ENCODE measurements around the gene PROC.
"Not testable (repeated sequence)": the region's sequence is repeated elsewhere in the genome, so short reads cannot be mapped to it uniquely, and the experiment has no call there.

The PROC gene

DNA sequence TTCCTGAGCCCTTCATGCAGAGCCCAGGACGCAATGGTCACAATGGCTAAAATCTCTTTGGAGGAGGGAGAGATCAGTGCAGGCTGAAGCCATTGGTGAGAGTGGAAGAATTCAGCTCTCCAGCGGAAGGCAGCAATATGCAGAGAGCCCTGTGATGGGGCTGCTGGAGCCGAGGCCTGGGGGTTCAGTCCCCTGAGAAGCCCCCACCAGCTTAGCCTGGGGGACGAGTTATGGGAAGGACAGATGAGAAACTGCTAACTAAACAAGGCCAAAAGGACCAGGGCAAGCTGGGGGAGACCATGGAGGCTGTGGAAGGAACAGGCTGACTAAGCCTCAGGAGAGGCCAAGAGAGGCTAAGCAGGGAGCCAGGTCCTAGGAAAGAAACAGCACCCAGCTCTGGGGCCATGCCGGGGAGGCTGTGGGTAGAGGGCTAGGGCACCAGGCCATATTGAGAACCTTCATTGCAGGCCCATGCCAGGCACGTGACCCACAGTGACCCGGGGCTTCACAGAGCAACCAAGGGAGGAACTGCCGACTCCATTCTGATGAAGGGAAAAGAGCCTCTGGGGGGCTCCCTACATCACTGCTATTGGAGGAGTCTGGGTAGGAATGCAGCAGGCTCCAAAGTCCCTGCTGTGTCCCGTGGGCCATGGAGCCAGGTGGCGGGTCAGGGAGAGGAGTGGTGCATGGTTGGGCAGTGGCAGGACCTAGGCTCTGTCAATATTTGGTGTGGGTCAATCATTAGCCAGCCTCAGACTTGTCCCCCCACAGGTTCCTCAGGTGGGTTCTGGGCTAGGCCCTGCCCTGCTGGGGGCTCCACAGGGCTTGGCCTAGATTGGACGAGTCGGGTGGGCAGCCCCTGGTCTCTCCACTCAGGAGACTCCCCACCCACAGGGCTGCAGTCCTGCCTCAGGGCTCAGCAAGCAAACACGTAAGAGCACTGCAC is 19.8 kb downstream of the PROC start:
- no peak overlapping the region for H3K4me3 ChIP-seq (ENCODE audit: low read length)
- peaks cover 9% of the 10 kb centered on the region for H3K9me3 ChIP-seq (replicated peaks; ENCODE audit: low read length)
- no peak overlapping the region for H3K9ac ChIP-seq (ENCODE audit: low read depth, low read length)
- no peaks in the 10 kb centered on the region for H3K27me3 ChIP-seq (ENCODE audit: control insufficient read depth, insufficient read depth, low read length)
- H3K36me3 ChIP-seq (ENCODE audit: insufficient read depth, low read length): no peaks in the 10 kb centered on the region
- no peak overlapping the region for H3K4me2 ChIP-seq (ENCODE audit: low read length)
- no peaks in the 10 kb centered on the region for H3K4me1 ChIP-seq (ENCODE audit: control insufficient read depth, insufficient read depth, low read length)

DNA sequence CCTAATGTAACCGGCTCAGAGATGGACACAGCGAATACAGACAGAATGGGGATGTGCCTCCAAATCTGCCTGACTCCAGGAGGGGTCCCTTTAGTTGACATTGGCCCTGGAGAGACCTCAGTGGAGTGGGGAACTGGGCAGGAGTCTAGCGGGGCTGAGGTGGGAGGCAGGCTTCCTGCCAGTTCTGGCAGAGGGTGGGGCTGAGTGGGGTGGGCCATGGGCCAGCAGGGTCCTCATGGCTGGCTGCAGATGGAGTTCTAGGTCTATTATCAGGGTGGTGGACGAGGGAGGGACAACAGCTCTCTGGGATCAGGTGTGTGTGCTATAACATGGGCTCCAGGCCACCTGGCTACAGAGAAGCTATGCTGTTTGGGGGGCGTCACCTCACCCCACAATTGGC is 21.1 kb downstream of the PROC start:
- H3K9me3 ChIP-seq (replicated peaks; ENCODE audit: low read length): peaks cover 9% of the 10 kb centered on the region
- no peak overlapping the region for H3K9ac ChIP-seq (ENCODE audit: low read depth, low read length)
- no peaks in the 10 kb centered on the region for H3K4me1 ChIP-seq (ENCODE audit: control insufficient read depth, insufficient read depth, low read length)
- H3K4me2 ChIP-seq (ENCODE audit: low read length): no peak overlapping the region
- H3K27me3 ChIP-seq (ENCODE audit: control insufficient read depth, insufficient read depth, low read length): no peaks in the 10 kb centered on the region
- no peaks in the 10 kb centered on the region for H3K36me3 ChIP-seq (ENCODE audit: insufficient read depth, low read length)
- H3K4me3 ChIP-seq (ENCODE audit: low read length): no peak overlapping the region

DNA sequence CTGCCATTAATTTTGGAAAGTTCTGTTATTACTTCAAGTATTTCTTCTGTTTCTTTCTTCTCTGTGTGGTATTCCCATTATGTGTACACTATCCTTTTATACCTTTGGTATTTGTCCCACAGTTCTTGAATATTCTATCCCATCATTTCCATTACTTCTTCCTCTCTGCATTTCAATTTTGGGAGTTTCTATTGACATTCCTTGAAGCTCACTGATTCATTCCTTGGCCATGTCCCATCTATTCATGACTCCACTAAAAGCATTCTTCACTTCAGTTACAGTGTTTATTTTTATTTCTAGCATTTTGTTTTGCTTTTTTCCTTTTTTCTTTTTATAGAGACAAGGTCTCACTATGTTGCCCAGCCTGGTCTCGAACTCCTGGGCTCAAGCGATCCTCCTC is 30.3 kb downstream of the PROC start:
- Histone ChIP-seq H3K4me1 (ENCODE audit: control insufficient read depth, insufficient read depth, low read length) (no peaks in the 10 kb centered on the region), H3K9me3 (replicated peaks; ENCODE audit: low read length) (no peaks in the 10 kb centered on the region), H3K27me3 (ENCODE audit: control insufficient read depth, insufficient read depth, low read length) (no peaks in the 10 kb centered on the region), H3K36me3 (ENCODE audit: insufficient read depth, low read length) (no peaks in the 10 kb centered on the region), H3K4me2 (ENCODE audit: low read length) (no peak overlapping the region), H3K4me3 (ENCODE audit: low read length) (no peak overlapping the region), H3K9ac (ENCODE audit: low read depth, low read length) (no peak overlapping the region)

DNA sequence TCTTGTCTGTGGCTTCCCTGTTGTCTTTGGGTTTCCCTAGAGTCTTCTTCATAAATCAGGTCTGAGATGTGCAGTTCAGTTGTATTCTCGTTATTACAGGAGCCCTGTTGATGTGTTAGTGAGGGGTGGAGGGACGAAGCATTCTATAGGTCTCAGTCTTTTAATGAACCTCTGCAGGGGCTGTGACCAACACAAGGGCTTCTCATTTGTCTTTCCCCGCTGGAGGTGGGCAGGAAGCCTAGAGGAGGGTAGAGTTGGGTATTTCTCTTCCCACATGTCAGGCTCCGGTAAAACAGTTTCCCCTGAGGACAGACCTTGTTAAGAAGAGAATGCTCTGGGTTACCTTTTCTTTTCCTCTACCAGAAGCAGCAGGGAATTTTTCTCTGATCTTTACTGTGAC is 31.2 kb downstream of the PROC start:
- no peaks in the 10 kb centered on the region for H3K36me3 ChIP-seq (ENCODE audit: insufficient read depth, low read length)

DNA sequence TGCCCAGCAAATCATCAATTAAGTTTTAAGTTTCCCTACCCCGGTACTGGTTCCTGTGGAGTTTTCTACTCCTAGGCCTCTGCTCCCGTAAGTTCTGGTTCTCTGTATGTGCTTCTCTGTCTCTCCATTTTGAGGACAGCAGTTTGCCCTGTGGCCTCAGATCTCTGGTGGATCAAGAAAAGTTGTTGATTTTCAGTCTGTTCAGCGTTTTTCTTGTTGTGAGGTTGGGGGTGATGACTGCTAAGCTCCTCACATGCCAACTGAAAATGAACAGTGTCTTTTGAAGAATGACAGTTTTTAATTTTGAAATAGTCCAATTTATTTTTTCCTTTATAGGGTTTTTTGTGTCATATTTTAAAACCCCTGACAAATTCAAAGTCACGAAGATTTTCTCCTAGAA is 31.7 kb downstream of the PROC start:
- H3K4me1 ChIP-seq (ENCODE audit: control insufficient read depth, insufficient read depth, low read length): no peaks in the 10 kb centered on the region
- no peak overlapping the region for H3K4me3 ChIP-seq (ENCODE audit: low read length)
- no peaks in the 10 kb centered on the region for H3K27me3 ChIP-seq (ENCODE audit: control insufficient read depth, insufficient read depth, low read length)
- H3K36me3 ChIP-seq (ENCODE audit: insufficient read depth, low read length): no peaks in the 10 kb centered on the region
- no peak overlapping the region for H3K4me2 ChIP-seq (ENCODE audit: low read length)
- no peak overlapping the region for H3K9ac ChIP-seq (ENCODE audit: low read depth, low read length)
- no peaks in the 10 kb centered on the region for H3K9me3 ChIP-seq (replicated peaks; ENCODE audit: low read length)

More for the DNA sequence above, 31.2 kb downstream of the PROC start:
- no peaks in the 10 kb centered on the region for H3K9me3 ChIP-seq (replicated peaks; ENCODE audit: low read length)
- no peak overlapping the region for H3K9ac ChIP-seq (ENCODE audit: low read depth, low read length)
- H3K4me2 ChIP-seq (ENCODE audit: low read length): no peak overlapping the region
- no peak overlapping the region for H3K4me3 ChIP-seq (ENCODE audit: low read length)
- no peaks in the 10 kb centered on the region for H3K4me1 ChIP-seq (ENCODE audit: control insufficient read depth, insufficient read depth, low read length)
- H3K27me3 ChIP-seq (ENCODE audit: control insufficient read depth, insufficient read depth, low read length): no peaks in the 10 kb centered on the region

DNA sequence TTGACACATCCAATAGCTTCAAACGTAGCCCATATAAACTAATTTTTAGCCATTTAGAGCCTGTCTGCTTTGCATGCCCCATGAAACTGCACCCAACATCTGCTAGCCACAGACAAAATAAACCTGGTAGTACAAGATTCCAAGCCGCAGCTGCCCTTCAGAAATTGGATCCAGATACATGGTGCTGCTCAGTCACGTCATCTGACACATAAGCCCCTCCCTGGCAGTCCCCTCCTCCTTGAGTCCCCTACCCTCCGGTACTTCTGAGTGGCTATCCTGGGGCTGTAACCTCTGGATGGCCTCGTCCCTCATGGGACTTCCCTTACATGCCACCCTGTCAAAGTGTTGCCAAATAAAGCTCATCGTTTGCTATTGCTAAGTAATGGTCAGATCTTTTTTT is 33.8 kb downstream of the PROC start:
- no peaks in the 10 kb centered on the region for H3K4me1 ChIP-seq (ENCODE audit: control insufficient read depth, insufficient read depth, low read length)
- no peak overlapping the region for H3K9ac ChIP-seq (ENCODE audit: low read depth, low read length)
- H3K9me3 ChIP-seq (replicated peaks; ENCODE audit: low read length): no peaks in the 10 kb centered on the region
- no peaks in the 10 kb centered on the region for H3K27me3 ChIP-seq (ENCODE audit: control insufficient read depth, insufficient read depth, low read length)
- no peaks in the 10 kb centered on the region for H3K36me3 ChIP-seq (ENCODE audit: insufficient read depth, low read length)
- H3K4me3 ChIP-seq (ENCODE audit: low read length): no peak overlapping the region
- H3K4me2 ChIP-seq (ENCODE audit: low read length): no peak overlapping the region

DNA sequence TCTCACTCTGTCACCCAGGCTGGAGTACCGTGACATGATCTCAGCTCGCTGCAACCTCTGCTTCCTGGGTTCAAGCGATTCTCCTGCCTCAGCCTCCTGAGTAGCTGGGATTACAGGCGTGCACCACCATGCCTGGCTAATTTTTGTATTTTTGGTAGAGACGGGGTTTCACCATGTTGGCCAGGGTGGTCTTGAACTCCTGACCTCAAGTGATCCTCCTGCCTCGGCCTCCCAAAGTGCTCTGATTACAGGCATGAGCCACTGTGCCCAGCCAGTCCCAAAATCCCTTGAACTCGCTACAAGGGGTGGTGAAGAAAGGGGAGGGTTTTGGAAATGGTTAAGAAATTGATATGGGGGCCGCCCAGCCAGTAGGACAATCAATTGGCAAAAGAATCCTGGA is 34.2 kb downstream of the PROC start:
- H3K4me1 ChIP-seq (ENCODE audit: control insufficient read depth, insufficient read depth, low read length); H3K4me3 ChIP-seq (ENCODE audit: low read length): not testable (repeated sequence)

DNA sequence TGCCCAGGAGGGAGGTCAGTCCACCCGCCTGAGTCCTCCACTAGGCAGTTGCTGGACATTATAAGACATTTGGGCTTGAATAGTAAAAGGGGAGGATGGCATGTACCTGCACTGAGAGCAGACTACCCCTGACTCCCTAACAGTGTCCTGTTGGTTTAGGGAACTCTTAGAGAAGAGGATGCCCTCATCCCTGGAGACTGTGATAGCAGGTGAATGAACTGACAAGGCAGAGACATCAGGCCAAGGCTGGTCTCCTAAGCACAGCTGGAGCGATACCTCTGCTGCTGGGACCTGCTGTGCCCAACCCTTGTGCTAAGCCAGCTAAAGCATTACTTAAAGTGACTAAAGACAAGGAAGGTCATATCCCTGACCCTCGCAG is 34.8 kb downstream of the PROC start:
- Histone ChIP-seq H3K9ac (ENCODE audit: low read depth, low read length) (no peak overlapping the region), H3K4me2 (ENCODE audit: low read length) (no peak overlapping the region), H3K27me3 (ENCODE audit: control insufficient read depth, insufficient read depth, low read length) (no peaks in the 10 kb centered on the region), H3K4me1 (ENCODE audit: control insufficient read depth, insufficient read depth, low read length) (no peaks in the 10 kb centered on the region), H3K36me3 (ENCODE audit: insufficient read depth, low read length) (no peaks in the 10 kb centered on the region), H3K9me3 (replicated peaks; ENCODE audit: low read length) (no peaks in the 10 kb centered on the region), H3K4me3 (ENCODE audit: low read length) (no peak overlapping the region)

More for the DNA sequence above, 34.2 kb downstream of the PROC start:
- H3K9ac ChIP-seq (ENCODE audit: low read depth, low read length); H3K36me3 ChIP-seq (ENCODE audit: insufficient read depth, low read length); H3K9me3 ChIP-seq (replicated peaks; ENCODE audit: low read length); H3K4me2 ChIP-seq (ENCODE audit: low read length); H3K27me3 ChIP-seq (ENCODE audit: control insufficient read depth, insufficient read depth, low read length): not testable (repeated sequence)

DNA sequence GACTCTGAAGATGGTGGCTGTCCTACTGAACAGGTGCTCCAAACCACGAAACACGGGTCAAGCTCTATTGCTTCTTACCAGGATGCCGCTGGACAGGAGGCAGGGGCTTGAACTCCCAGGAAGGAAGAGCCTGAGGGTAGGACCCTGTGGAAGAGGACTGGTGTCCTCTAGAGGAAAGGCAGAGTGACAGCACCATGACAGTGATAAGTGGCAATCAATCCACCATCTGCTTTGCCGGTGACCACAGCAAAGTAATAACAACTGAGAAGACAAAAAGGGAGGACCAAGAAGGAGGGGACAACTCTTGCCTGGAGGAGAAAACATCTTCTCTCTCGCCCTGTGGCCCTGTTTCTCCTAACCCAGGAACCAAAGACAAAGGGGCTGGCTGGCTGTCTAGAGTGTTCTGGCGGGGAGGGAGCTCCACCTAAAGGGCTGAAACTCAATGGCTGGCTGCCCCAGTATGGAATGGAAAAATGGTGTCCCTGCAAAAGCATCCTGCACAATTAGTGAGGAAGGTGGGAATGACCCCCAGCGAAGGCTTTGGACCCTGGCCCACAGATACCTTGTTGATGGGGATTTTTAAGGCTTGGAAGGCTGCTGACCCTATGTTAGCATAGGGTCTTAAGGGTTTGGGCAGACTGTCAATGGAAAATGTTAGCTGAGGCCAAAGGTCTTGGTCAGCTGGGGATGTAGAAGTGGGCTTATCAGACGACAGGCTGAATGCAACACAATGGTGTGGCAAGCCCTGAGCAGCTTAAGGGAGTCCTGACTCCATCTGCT is 35.4 kb downstream of the PROC start:
- no peaks in the 10 kb centered on the region for H3K9me3 ChIP-seq (replicated peaks; ENCODE audit: low read length)
- H3K36me3 ChIP-seq (ENCODE audit: insufficient read depth, low read length): no peaks in the 10 kb centered on the region
- H3K9ac ChIP-seq (ENCODE audit: low read depth, low read length): no peak overlapping the region
- no peak overlapping the region for H3K4me2 ChIP-seq (ENCODE audit: low read length)
- H3K4me1 ChIP-seq (ENCODE audit: control insufficient read depth, insufficient read depth, low read length): no peaks in the 10 kb centered on the region
- no peaks in the 10 kb centered on the region for H3K27me3 ChIP-seq (ENCODE audit: control insufficient read depth, insufficient read depth, low read length)
- H3K4me3 ChIP-seq (ENCODE audit: low read length): no peak overlapping the region

DNA sequence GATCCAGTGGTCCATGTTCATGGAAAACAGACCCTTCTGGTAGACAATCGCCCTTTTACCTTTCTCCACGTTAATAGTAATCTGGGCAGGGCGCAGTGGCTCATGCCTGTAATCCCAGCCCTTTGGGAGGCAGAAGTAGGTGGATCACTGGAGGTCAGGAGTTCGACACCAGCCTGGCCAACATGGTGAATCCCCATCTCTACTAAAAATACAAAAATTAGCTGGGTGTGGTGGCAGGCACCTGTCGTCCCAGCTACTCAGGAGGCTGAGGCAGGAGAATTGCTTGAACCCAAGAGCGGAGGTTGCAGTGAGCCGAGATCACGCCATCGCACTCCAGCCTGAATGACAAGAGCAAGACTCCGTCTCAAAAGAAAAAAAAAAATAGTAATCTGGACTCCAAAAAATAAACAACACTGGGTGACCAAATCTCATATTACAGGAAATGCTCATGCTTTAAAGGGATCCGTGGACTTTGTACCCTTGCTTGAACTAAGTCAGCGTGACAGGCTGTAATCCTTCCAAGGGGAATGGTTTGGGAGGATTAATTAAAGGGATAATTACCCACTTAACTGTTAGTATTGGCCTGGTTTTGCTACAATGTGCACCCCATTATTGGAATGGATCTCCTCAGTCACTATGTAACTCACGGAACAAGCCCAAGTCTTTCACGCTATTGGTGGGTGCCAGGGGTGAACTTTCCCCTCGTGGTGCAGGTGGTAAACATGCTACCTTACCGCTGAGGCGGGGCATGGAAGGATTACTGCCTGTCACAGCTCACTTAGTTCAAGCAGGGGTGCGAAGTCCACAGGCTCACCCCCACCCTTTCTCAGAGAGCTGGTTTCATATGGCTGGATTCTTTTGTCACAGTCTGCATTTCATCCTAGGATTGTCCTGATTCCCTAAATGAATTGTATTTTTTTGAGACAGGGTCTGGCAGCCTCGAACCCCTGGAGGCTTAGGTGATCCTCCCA is 36.7 kb downstream of the PROC start:
- no peak overlapping the region for H3K4me2 ChIP-seq (ENCODE audit: low read length)

More for the DNA sequence above, 36.7 kb downstream of the PROC start:
- H3K9me3 ChIP-seq (replicated peaks; ENCODE audit: low read length): no peaks in the 10 kb centered on the region
- H3K27me3 ChIP-seq (ENCODE audit: control insufficient read depth, insufficient read depth, low read length): no peaks in the 10 kb centered on the region
- H3K4me1 ChIP-seq (ENCODE audit: control insufficient read depth, insufficient read depth, low read length): no peaks in the 10 kb centered on the region
- H3K36me3 ChIP-seq (ENCODE audit: insufficient read depth, low read length): no peaks in the 10 kb centered on the region
- no peak overlapping the region for H3K9ac ChIP-seq (ENCODE audit: low read depth, low read length)
- H3K4me3 ChIP-seq (ENCODE audit: low read length): no peak overlapping the region
